Measurements from ENCODE around the gene ARFGEF3. TPM values are rescaled to one million over a fixed set of nuclear protein-coding genes. Genes with fewer than 3 reads are reported as not detected.

Gene ARFGEF3
- total RNA-seq, 3 donors from 2014 or later: 1.9 to 28.1 (median 22.0) TPM

DNA sequence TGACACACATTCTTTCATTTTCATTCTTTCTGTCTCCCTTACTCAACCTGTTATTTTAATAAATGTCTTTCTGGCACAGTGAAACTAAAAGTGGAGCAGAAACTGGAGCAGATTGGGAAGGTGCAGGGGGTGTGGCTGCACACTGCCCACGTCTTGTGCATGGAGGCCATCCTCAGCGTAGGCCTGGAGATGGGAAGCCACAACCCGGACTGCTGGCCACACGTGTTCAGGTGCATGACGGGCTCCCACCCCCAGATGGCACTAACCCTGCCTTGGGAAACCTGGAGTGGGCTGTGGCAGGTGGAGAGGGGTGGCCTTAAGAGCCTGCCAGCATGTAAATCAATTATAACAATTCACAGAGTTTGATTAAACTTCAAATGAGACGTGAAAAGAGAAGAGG, 128.0 kb downstream of the ARFGEF3 start:
- H3K27me3 ChIP-seq: no peaks in the 10 kb centered on the region

GRCh38 chr6:138290423-138290962, 128.8 kb downstream of the ARFGEF3 start:
- Histone ChIP-seq H3K36me3 (no peaks in the 10 kb centered on the region), H3K4me3 (no peak overlapping the region), H3K27ac (no peak overlapping the region), H3K9me3 (no peaks in the 10 kb centered on the region), H3K27me3 (no peaks in the 10 kb centered on the region), H3K4me1 (no peaks in the 10 kb centered on the region)
- TF ChIP-seq POLR2A (IDR thresholded peaks at IDR 0.05): no peak
- no peak for TF ChIP-seq POLR2AphosphoS5 (IDR thresholded peaks at IDR 0.05)
- intact Hi-C loops (cut with DNase I; ENCODE audit: low total_unique reads): no loop called here
- no peak for DNase-seq (ENCODE audit: low spot score in 2 of 2)

More for the DNA sequence above, 128.0 kb downstream of the ARFGEF3 start:
- H3K36me3 ChIP-seq: no peaks in the 10 kb centered on the region
- no peaks in the 10 kb centered on the region for H3K4me1 ChIP-seq
- intact Hi-C loops (cut with DNase I; ENCODE audit: low total_unique reads): no loop called here
- TF ChIP-seq POLR2AphosphoS5 (IDR thresholded peaks at IDR 0.05): no peak
- no peak for TF ChIP-seq POLR2A (IDR thresholded peaks at IDR 0.05)
- TF ChIP-seq CTCF (IDR thresholded peaks at IDR 0.05): no peak
- H3K9me3 ChIP-seq: no peaks in the 10 kb centered on the region
- no peak for DNase-seq (ENCODE audit: low spot score in 2 of 2)
- no peak overlapping the region for H3K27ac ChIP-seq
- no peak overlapping the region for H3K4me3 ChIP-seq

DNA sequence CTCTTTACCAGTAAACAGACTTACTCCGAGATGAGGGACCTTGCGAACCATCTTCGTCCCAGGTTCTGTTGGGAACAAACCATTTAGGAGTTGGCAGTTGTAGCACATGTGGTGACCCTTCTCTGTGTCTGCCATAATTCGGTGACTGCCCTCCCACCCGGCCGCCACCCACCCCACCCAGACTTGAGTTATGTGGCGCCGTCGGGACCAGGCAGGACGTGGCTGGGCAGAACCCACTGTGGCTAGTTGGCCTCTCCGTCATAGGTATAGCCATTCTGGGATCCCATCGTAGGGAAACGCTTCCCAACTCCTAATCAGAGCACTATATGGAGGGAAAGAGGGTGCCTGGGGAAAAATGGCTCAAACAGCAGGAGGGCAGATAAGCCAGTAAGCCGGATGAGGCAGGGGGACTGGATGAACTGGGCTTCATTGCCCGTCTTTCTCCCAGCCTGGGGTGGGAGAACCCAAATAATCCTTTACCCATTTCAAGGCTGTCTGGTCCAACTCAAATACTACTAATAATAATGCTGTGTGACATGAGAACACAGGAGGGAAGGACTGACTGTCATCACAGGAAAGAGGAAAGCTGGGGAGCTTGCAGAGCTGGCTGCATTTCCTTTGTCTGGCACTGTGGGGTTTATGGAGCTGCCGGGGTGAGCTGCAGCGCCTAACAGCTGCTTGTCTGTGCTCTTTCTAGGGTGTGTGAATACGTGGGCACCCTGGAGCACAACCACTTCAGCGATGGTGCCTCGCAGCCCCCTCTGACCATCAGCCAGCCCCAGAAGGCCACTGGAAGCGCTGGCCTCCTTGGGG, 129.5 kb downstream of the ARFGEF3 start:
- no peak overlapping the region for H3K4me3 ChIP-seq
- no peaks in the 10 kb centered on the region for H3K4me1 ChIP-seq
- H3K36me3 ChIP-seq: no peaks in the 10 kb centered on the region
- no peak for DNase-seq (ENCODE audit: low spot score in 2 of 2)
- no peaks in the 10 kb centered on the region for H3K27me3 ChIP-seq
- intact Hi-C loops (cut with DNase I; ENCODE audit: low total_unique reads): no loop called here
- TF ChIP-seq POLR2AphosphoS5 (IDR thresholded peaks at IDR 0.05): no peak
- no peak for TF ChIP-seq CTCF (IDR thresholded peaks at IDR 0.05)
- TF ChIP-seq POLR2A (IDR thresholded peaks at IDR 0.05): no peak
- H3K9me3 ChIP-seq: no peaks in the 10 kb centered on the region
- H3K27ac ChIP-seq: no peak overlapping the region

GRCh38 chr6:138291849-138292181, 130.1 kb downstream of the ARFGEF3 start:
- Histone ChIP-seq H3K27me3 (no peaks in the 10 kb centered on the region), H3K27ac (no peak overlapping the region), H3K36me3 (no peaks in the 10 kb centered on the region), H3K4me3 (no peak overlapping the region), H3K9me3 (no peaks in the 10 kb centered on the region), H3K4me1 (no peaks in the 10 kb centered on the region)
- intact Hi-C loops (cut with DNase I; ENCODE audit: low total_unique reads): no loop called here
- no peak for DNase-seq (ENCODE audit: low spot score in 2 of 2)
- TF ChIP-seq CTCF (IDR thresholded peaks at IDR 0.05): no peak
- TF ChIP-seq POLR2AphosphoS5 (IDR thresholded peaks at IDR 0.05): no peak
- no peak for TF ChIP-seq POLR2A (IDR thresholded peaks at IDR 0.05)

GRCh38 chr6:138292482-138292881, 130.7 kb downstream of the ARFGEF3 start:
- H3K4me1 ChIP-seq: no peaks in the 10 kb centered on the region
- no peaks in the 10 kb centered on the region for H3K36me3 ChIP-seq
- intact Hi-C loops (cut with DNase I; ENCODE audit: low total_unique reads): no loop called here
- TF ChIP-seq POLR2A (IDR thresholded peaks at IDR 0.05): no peak
- no peak for TF ChIP-seq CTCF (IDR thresholded peaks at IDR 0.05)
- TF ChIP-seq POLR2AphosphoS5 (IDR thresholded peaks at IDR 0.05): no peak
- no peaks in the 10 kb centered on the region for H3K9me3 ChIP-seq
- no peak overlapping the region for H3K4me3 ChIP-seq
- no peak for DNase-seq (ENCODE audit: low spot score in 2 of 2)
- H3K27me3 ChIP-seq: no peaks in the 10 kb centered on the region
- no peak overlapping the region for H3K27ac ChIP-seq

Data from breast epithelium (tissue), 4 donors.